A673 (cell line): ENCODE measurements around the gene KRTAP19-5. TPM values are rescaled to one million over a fixed set of nuclear protein-coding genes. Genes with fewer than 3 reads are reported as not detected.

ENCODE experiments used
- Bru-seq: library from RNA; stranded (reverse); fragments of 400-500 nt; gene quantifications from one replicate; lab custom pipeline; 2021; lab: Mats Ljungman, UMichigan
- BruChase-seq, 2 experiments: library from RNA; stranded (reverse); fragments of 400-500 nt; gene quantifications; one replicate each; lab custom pipeline; 2021; lab: Mats Ljungman, UMichigan
- BruUV-seq: library from RNA; stranded (reverse); fragments of 400-500 nt; replicated peaks from 2 replicates; lab custom pipeline; 2021; lab: Mats Ljungman, UMichigan
- CTCF ChIA-PET: fragments of 300-600 bp; sonication (Branson Sonifier 250); formaldehyde crosslinking; loops from one replicate; lab custom pipeline; 2022; ENCODE audit warnings: antibody characterized with exemption; lab: Charles Lee
- POLR2A ChIA-PET: fragments of 300-600 bp; sonication (Branson Sonifier 250); formaldehyde crosslinking; loops from one replicate; lab custom pipeline; 2022; ENCODE audit warnings: antibody characterized with exemption; ENCODE audit not compliant: low non-redundant PET; lab: Charles Lee
- DNase-seq: peaks from one replicate; pipeline ENCODE4 v3.0.0-alpha.2; 2015; ENCODE audit warnings: low spot score
- H3K27ac ChIP-seq: fragments of 200-600 bp; sonication (generic); 2 replicates; pipeline ENCODE4 v1.5.1; 2016; ENCODE audit warnings: mixed run types, low read depth, mild to moderate bottlenecking, mixed read lengths, antibody characterized with exemption, low read length; ENCODE audit not compliant: poor library complexity, severe bottlenecking
- H3K27me3 ChIP-seq: fragments of 200-600 bp; sonication (generic); replicated peaks from 2 replicates; pipeline ENCODE4 v1.6.1; 2017; ENCODE audit warnings: mixed run types, low read depth, mild to moderate bottlenecking, mixed read lengths, antibody characterized with exemption, low read length; ENCODE audit not compliant: insufficient read depth, poor library complexity
- H3K36me3 ChIP-seq: fragments of 200-600 bp; sonication (generic); 2 replicates; pipeline ENCODE4 v1.6.1; 2016; ENCODE audit warnings: mixed run types, mild to moderate bottlenecking, mixed read lengths, antibody characterized with exemption, low read length; ENCODE audit not compliant: insufficient read depth, poor library complexity, severe bottlenecking
- H3K4me1 ChIP-seq: fragments of 200-600 bp; sonication (generic); 2 replicates; pipeline ENCODE4 v1.6.1; 2017; ENCODE audit warnings: mixed run types, mild to moderate bottlenecking, mixed read lengths, antibody characterized with exemption, low read length; ENCODE audit not compliant: insufficient read depth, poor library complexity, severe bottlenecking
- H3K4me3 ChIP-seq: fragments of 200-600 bp; sonication (generic); 2 replicates; pipeline ENCODE4 v1.5.1; 2016; ENCODE audit warnings: low read depth, mixed run types, mild to moderate bottlenecking, mixed read lengths, low read length; ENCODE audit not compliant: poor library complexity, severe bottlenecking
- H3K9me3 ChIP-seq: fragments of 200-600 bp; sonication (generic); 2 replicates; pipeline ENCODE4 v1.6.1; 2016; ENCODE audit warnings: mixed run types, low read depth, mild to moderate bottlenecking, mixed read lengths, antibody characterized with exemption, low read length; ENCODE audit not compliant: poor library complexity, severe bottlenecking
- EZH2 ChIP-seq: fragments of 200-600 bp; sonication (generic); IDR thresholded peaks from 2 replicates; pipeline ENCODE4 v1.6.1; 2017; ENCODE audit warnings: borderline replicate concordance, low read depth, mild to moderate bottlenecking, mixed read lengths, antibody characterized with exemption, low read length; ENCODE audit not compliant: poor library complexity, severe bottlenecking
- intact Hi-C: fragments of 100-400 bp; cut with micrococcal nuclease; formaldehyde crosslinking; loops from one replicate; pipeline ENCODE4 v1.10.0; 2022; ENCODE audit not compliant: unreplicated experiment
- long read RNA-seq: library from polyadenylated mRNA; stranded (forward); transcript quantifications from one replicate; pipeline ENCODE4 v2.0.0, GENCODE V29; 2022
- total RNA-seq: library from RNA; stranded (reverse); gene quantifications from 2 replicates; pipeline ENCODE4 v1.2.3, GENCODE V29; 2021
- TF ChIP-seq, protein P1 (sequence below): fragments of 300-800, 200-600 bp; sonication (generic); conservative IDR thresholded peaks from 2 replicates; pipeline ENCODE4 v1.5.1; 2017; ENCODE audit warnings: low read depth, mild to moderate bottlenecking, antibody characterized with exemption, low read length, moderate library complexity, mixed read lengths

KRTAP19-5 gene
- total RNA-seq: not detected in 2 replicates
- Bru-seq, nascent RNA: not detected
- BruChase-seq, experiment 1, labeled RNA remaining after a 2-hour chase: not detected
- not detected for BruChase-seq, experiment 2, labeled RNA remaining after a 6-hour chase
- long read RNA-seq: 0 reads

DNA sequence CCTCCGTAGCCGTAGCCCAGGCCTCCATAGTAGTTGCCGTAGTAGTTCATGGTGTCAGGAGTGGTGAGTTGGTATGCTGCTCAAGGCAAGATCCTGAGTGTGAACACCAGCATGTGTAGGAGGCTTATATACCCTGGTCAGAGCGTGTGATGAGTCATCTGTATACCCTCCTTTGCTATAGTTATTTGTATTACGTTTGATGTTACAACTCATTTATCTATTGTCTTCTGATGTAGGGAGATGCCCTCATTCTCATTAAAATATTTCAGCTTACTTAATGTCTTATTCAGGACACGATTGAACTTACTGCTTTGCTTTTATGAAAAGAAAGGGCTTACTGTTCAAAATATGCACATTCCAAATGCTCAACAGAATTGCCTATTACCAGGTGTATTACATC is at the start of gene KRTAP19-5:
TSS of gene KRTAP19-5 (minus strand) at position 101 of the 400 bp plus-strand sequence. CDS start at position 50, 51 bp downstream.
- H3K36me3 ChIP-seq: no peaks in the 10 kb centered on the region
- no peaks in the 10 kb centered on the region for H3K9me3 ChIP-seq
- ChIA-PET CTCF (no interaction called here), POLR2A (no interaction called here)
- H3K27ac ChIP-seq: no peak within 1 kb of the TSS
- BruUV-seq: no TSS peak
- no peaks in the 10 kb centered on the region for H3K27me3 ChIP-seq
- intact Hi-C loops: no loop called here
- H3K4me3 ChIP-seq: no peak within 1 kb of the TSS
- TF ChIP-seq EZH2: no peak
- H3K4me1 ChIP-seq: no peaks in the 10 kb centered on the region
- no peak for DNase-seq

- DNase-seq: no peak
- CTCF ChIA-PET: no interaction called here
- Histone ChIP-seq H3K36me3 (no peaks in the 10 kb centered on the region), H3K27me3 (peaks cover under 1% of the 10 kb centered on the region), H3K9me3 (no peaks in the 10 kb centered on the region), H3K4me3 (no peak within 1 kb of the TSS), H3K4me1 (no peaks in the 10 kb centered on the region), H3K27ac (no peak within 1 kb of the TSS)
- intact Hi-C loops: no loop called here
- no peak for TF ChIP-seq EZH2
- TF ChIP-seq, protein P1, sequence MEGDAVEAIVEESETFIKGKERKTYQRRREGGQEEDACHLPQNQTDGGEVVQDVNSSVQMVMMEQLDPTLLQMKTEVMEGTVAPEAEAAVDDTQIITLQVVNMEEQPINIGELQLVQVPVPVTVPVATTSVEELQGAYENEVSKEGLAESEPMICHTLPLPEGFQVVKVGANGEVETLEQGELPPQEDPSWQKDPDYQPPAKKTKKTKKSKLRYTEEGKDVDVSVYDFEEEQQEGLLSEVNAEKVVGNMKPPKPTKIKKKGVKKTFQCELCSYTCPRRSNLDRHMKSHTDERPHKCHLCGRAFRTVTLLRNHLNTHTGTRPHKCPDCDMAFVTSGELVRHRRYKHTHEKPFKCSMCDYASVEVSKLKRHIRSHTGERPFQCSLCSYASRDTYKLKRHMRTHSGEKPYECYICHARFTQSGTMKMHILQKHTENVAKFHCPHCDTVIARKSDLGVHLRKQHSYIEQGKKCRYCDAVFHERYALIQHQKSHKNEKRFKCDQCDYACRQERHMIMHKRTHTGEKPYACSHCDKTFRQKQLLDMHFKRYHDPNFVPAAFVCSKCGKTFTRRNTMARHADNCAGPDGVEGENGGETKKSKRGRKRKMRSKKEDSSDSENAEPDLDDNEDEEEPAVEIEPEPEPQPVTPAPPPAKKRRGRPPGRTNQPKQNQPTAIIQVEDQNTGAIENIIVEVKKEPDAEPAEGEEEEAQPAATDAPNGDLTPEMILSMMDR: no peak
- POLR2A ChIA-PET: no interaction called here
- no TSS peak for BruUV-seq
Measured at GRCh38 chr21:30541764-30542163, 39.8 kb upstream of the KRTAP19-5 start, which contains the start of gene KRTAP19-6. Gene KRTAP19-6, minus strand, starts transcription at chr21:30541864. Its CDS starts 31 bp downstream, at chr21:30541833.

DNA sequence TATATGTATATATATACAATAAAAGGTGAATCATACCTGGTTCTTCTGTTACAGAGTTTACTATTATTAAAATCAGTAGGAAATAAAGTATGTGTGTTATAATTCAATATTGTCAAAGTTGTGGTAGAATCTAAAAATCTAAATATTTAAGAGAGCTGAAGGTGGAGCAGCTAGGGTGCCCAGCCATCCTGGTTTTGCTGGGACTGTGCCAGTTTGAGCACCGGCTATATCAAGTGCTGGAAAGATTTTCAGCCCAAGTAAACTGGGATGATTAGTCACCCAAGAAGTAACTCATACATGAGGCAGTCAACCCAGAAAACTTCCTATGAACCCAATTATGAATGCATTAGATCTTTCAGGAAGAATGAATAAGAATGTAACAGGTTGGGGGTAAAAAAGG is 16.9 kb upstream of the KRTAP19-5 start:
- Histone ChIP-seq H3K9me3 (no peaks in the 10 kb centered on the region), H3K36me3 (no peaks in the 10 kb centered on the region), H3K4me1 (no peaks in the 10 kb centered on the region), H3K4me3 (no peak overlapping the region), H3K27ac (no peak overlapping the region), H3K27me3 (peaks cover 9% of the 10 kb centered on the region)
- TF ChIP-seq, protein P1: no peak
- no peak for TF ChIP-seq EZH2
- ChIA-PET POLR2A (no interaction called here), CTCF (no interaction called here)
- no TSS peak for BruUV-seq
- intact Hi-C loops: no loop called here
- no peak for DNase-seq

GRCh38 chr21:30515681-30516080 is 13.7 kb upstream of the KRTAP19-5 start:
- H3K36me3 ChIP-seq: no peaks in the 10 kb centered on the region
- TF ChIP-seq, protein P1: no peak
- no peak for TF ChIP-seq EZH2
- no peaks in the 10 kb centered on the region for H3K4me1 ChIP-seq
- no peak overlapping the region for H3K4me3 ChIP-seq
- ChIA-PET POLR2A (no interaction called here), CTCF (no interaction called here)
- no TSS peak for BruUV-seq
- peaks cover 8% of the 10 kb centered on the region for H3K9me3 ChIP-seq
- intact Hi-C loops: no loop called here
- no peak overlapping the region for H3K27ac ChIP-seq
- H3K27me3 ChIP-seq: peaks cover 10% of the 10 kb centered on the region
- DNase-seq: no peak
